Ovary (tissue), 9 donors: Measurements from ENCODE around the gene C12orf75. TPM values are rescaled to one million over a fixed set of nuclear protein-coding genes. Genes with fewer than 3 reads are reported as not detected.

Source experiments
- DNase-seq, 5 donors: peaks; one replicate each; pipeline ENCODE4 v3.0.0-alpha.2; 2019 to 2020
- H3K27ac ChIP-seq, 2 donors: fragments of 200-600 bp; one replicate each; pipeline versions ENCODE4 v1.5.1 to v1.8.0; 2019 to 2022
- H3K27me3 ChIP-seq: fragments of 200-600 bp; one replicate; pipeline ENCODE4 v1.8.0; 2022
- H3K36me3 ChIP-seq: fragments of 200-600 bp; sonication (generic); one replicate; pipeline ENCODE4 v1.5.1; 2019
- H3K4me1 ChIP-seq: one replicate; pipeline ENCODE4 v1.8.1; 2013; ENCODE audit warnings: mild to moderate bottlenecking, moderate library complexity; ENCODE audit not compliant: insufficient read depth
- H3K4me3 ChIP-seq: fragments of 200-600 bp; sonication (generic); one replicate; pipeline ENCODE4 v1.5.1; 2017
- H3K9me3 ChIP-seq, 2 donors: fragments of 200-600 bp in 1 of 2; sonication (generic) in 1 of 2; one replicate each; pipeline versions ENCODE4 v1.5.1 to v1.8.1; 2013 to 2019; ENCODE audit warnings: mild to moderate bottlenecking in 1 of 2, moderate library complexity in 1 of 2
- EP300 ChIP-seq: sonication (generic); formaldehyde crosslinking; IDR thresholded peaks from one replicate; pipeline ENCODE4 v1.6.1; 2017; ENCODE audit warnings: antibody characterized with exemption
- POLR2A ChIP-seq: fragments of 450-650 bp; IDR thresholded peaks from one replicate; pipeline ENCODE4 v1.6.1; 2017; ENCODE audit warnings: antibody characterized with exemption, mild to moderate bottlenecking, moderate library complexity
- WGBS, 3 donors: extraction: QIAGEN DNeasy Blood & Tissue Kit in 1 of 3; methylation state at CpG; one replicate each; pipeline versions ENCODE4 v1.1.5 to v1.1.7; 2013 to 2017; 5-methylcytosine and 5-hydroxymethylcytosine counted together
- intact Hi-C, 4 donors: fragments of 100-400 bp; cut with DNase I; formaldehyde crosslinking; loops; one replicate each; pipeline versions ENCODE4 v1.11.0 to v1.15.1; 2022 to 2023
- polyA plus RNA-seq, 2 donors: library from polyadenylated mRNA; stranded (reverse); fragments of 200-250 nt in 1 of 2; fragments of 350-450 nt in 1 of 2; fragmentation: Illumina TruSeq in 1 of 2; extraction: RNeasy Lipid Tissue Mini Kit (QIAGEN cat#74804) in 1 of 2; gene quantifications; one replicate each; pipeline ENCODE4 v1.2.3, GENCODE V29; 2013 to 2014
- total RNA-seq, 7 donors: library from RNA; depleted of rRNA in 2 of 7; stranded (reverse); fragments of >200 nt in 2 of 7; fragmentation: NEBNext Ultra II Directional in 3 of 7; extraction: Animal tissue kit (Norgen Biotek cat#: 25700) in 3 of 7; gene quantifications; one replicate each; pipeline versions ENCODE4 v1.1.0 to v1.2.4, GENCODE V29; 2016 to 2023
- TF ChIP-seq, protein P1 (sequence below), 3 donors: fragments of 450-650 bp in 2 of 3; fragments of 200-600 bp in 1 of 3; IDR thresholded peaks; one replicate each; pipeline versions ENCODE4 v1.5.1 to v1.8.0; 2016 to 2022; ENCODE audit warnings: antibody characterized with exemption in 3 of 3, mild to moderate bottlenecking in 1 of 3
- donor health status: DM: no; HTN: no; CAD: no; lungs with moderate emphysema.
- donor health status: DM: no; HTN: no; CAD: no.
- donor health status: Bipolar disorder and iron deficiency.
- donor health status: DM: yes; HTN: yes; CAD: no.
- donor health status: DM: no; HTN: no; CAD: no.
- donor health status: DM: yes; HTN: yes; CAD: no.

Gene C12orf75
- total and polyA plus RNA-seq, 9 donors, result 3.3 to 83.9 (median 5.6) TPM

DNA sequence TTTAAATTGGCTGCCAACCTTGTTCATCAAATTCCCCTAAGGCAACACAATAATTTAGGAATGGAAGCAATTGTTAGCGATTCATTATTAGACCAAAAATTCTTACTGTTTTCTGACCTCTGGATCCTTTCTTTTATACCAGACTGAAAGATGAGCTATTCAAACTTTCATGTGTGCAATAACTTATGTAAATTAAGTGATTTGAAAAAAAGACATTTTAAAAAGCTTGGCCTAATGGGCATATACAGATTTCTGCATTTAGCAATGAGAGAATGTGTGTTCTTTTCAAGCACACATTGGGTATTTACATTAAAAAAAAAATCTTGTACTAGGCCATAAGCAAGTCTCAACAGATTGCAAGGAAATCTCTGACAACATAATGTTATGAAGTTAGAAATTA, 65.5 kb downstream of the C12orf75 start:
- no peaks in the 10 kb centered on the region for H3K27me3 ChIP-seq
- intact Hi-C loops, result no loop called here

DNA sequence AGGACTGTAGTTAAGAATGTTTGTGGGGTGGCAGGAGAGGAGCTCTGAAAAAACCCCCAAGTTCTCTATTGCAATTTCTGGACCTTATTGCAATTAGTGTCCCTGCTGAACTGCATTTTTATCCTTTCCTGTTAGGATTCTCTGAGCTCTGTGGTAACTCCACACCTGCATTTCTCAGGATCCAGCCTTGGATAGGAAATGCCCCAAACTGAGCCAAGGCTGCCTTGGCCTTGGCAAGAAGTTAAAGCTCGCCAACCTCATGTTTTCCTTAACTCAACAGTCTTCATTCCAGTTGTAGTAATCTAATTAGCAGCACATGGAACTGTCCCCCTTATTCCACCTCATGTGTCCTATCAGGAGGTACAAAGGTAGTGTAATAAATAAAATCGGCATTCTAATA, 66.5 kb downstream of the C12orf75 start:
- intact Hi-C loops, result no loop called here
- Histone ChIP-seq H3K27me3 (no peaks in the 10 kb centered on the region), H3K9me3 (no peaks in the 10 kb centered on the region), H3K27ac (no peak overlapping the region), H3K36me3 (no peaks in the 10 kb centered on the region), H3K4me3 (no peak overlapping the region), H3K4me1 (no peaks in the 10 kb centered on the region)
- DNase-seq, result no peak
- TF ChIP-seq, protein P1, sequence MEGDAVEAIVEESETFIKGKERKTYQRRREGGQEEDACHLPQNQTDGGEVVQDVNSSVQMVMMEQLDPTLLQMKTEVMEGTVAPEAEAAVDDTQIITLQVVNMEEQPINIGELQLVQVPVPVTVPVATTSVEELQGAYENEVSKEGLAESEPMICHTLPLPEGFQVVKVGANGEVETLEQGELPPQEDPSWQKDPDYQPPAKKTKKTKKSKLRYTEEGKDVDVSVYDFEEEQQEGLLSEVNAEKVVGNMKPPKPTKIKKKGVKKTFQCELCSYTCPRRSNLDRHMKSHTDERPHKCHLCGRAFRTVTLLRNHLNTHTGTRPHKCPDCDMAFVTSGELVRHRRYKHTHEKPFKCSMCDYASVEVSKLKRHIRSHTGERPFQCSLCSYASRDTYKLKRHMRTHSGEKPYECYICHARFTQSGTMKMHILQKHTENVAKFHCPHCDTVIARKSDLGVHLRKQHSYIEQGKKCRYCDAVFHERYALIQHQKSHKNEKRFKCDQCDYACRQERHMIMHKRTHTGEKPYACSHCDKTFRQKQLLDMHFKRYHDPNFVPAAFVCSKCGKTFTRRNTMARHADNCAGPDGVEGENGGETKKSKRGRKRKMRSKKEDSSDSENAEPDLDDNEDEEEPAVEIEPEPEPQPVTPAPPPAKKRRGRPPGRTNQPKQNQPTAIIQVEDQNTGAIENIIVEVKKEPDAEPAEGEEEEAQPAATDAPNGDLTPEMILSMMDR (IDR thresholded peaks at IDR 0.05), result no peak
- no peak for TF ChIP-seq EP300
- no peak for TF ChIP-seq POLR2A
- 72 to 85% (median 78%) methylated on average over 2 of the region's 2 CpGs for WGBS, 3 donors

More for the DNA sequence above, 65.5 kb downstream of the C12orf75 start:
- no peaks in the 10 kb centered on the region for H3K4me1 ChIP-seq
- TF ChIP-seq, protein P1 (IDR thresholded peaks at IDR 0.05), result no peak
- no peak for DNase-seq
- 87 to 94% (median 93%) methylated on average over 1 of the region's 1 CpG for WGBS, 3 donors
- no peak overlapping the region for H3K27ac ChIP-seq
- no peak overlapping the region for H3K4me3 ChIP-seq
- no peaks in the 10 kb centered on the region for H3K9me3 ChIP-seq
- no peaks in the 10 kb centered on the region for H3K36me3 ChIP-seq

DNA sequence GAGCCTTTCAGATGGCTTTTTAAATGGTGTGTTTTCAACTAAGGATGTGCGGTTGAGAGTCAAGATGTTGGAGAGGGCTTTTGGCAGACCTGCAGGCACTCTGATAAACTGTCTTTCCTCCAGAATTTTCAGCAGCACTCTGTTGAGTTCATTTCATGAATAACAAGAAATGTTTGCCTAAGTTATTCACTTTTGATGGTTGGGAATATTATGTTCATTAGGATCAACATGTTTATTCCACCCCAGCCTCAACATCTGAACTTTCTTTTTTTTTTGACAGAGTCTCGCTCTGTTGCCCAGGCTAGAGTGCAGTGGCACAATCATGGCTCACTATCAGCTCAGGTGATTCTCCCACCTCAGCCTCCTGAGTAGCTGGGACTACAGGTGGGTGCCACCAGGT, 68.4 kb downstream of the C12orf75 start:
- TF ChIP-seq POLR2A, result no peak
- no peak for TF ChIP-seq EP300
- intact Hi-C loops, result no loop called here

DNA sequence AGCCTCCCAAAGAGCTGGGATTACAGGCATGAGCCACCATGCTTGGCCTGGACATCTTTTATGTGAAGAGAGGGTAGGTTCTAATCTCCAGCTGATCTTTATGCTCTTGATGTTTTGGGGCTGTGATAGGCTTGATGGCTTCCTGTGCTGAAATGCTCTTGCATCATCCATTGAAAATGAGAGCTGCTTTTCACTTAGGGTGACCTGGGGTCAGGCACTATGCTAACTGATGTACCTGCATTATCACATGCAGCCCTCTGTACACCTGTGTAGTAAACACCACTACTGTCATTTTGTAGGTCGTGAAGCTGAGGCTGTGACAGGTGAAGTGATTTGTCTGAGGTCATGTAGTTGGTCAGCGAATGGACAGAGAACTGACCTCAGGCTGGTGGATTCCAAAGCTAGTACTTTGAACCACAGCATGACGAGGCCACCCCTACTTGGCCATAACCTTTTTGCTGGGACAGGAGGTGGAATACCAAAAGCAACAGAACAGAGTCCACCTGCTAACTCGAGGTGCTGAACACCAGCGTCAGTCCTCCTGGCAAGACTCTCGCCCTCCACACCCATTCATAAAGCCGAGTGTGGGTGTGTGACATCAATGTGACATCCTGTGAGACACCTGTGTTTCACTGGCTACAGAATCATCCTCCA, 69.1 kb downstream of the C12orf75 start:
- TF ChIP-seq, protein P1 (IDR thresholded peaks at IDR 0.05), result no peak
- TF ChIP-seq EP300 (no peak), POLR2A (no peak)
- 84 to 88% (median 86%) methylated on average over 7 of the region's 7 CpGs for WGBS, 3 donors
- no peaks in the 10 kb centered on the region for H3K9me3 ChIP-seq
- no peak overlapping the region for H3K27ac ChIP-seq
- H3K4me1 ChIP-seq, result no peaks in the 10 kb centered on the region
- no peaks in the 10 kb centered on the region for H3K27me3 ChIP-seq
- no peak overlapping the region for H3K4me3 ChIP-seq
- no peaks in the 10 kb centered on the region for H3K36me3 ChIP-seq
- DNase-seq, result no peak
- intact Hi-C loops, result no loop called here

More for the DNA sequence above, 68.4 kb downstream of the C12orf75 start:
- Histone ChIP-seq H3K27me3 (no peaks in the 10 kb centered on the region), H3K4me1 (no peaks in the 10 kb centered on the region), H3K27ac (no peak overlapping the region), H3K4me3 (no peak overlapping the region), H3K36me3 (no peaks in the 10 kb centered on the region), H3K9me3 (no peaks in the 10 kb centered on the region)
- no peak for DNase-seq
- WGBS, 3 donors, result 74 to 78% (median 77%) methylated on average over 2 of the region's 2 CpGs

DNA sequence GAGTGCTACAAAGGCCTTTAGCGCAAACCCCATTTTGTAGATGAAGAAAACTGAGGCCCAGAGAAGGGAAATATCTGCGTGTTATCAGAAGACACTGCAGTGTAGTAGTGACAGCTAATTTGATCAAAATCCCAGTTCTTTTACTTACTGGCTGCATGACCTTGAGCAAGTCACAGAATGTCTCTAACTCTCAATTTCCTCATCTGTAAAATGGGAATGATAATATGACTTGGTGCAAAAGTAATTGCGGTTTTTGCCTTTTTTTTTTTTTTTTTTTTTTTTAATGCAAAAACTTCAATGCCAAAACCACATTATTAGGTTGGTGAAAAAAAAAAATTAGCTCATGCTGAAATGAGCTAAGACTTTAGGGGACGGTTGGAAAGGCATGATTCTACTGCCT, 69.7 kb downstream of the C12orf75 start:
- no peak overlapping the region for H3K4me3 ChIP-seq
- no peak overlapping the region for H3K27ac ChIP-seq
- TF ChIP-seq, protein P1 (IDR thresholded peaks at IDR 0.05), result no peak
- intact Hi-C loops, result no loop called here
- no peak for DNase-seq
- 90 to 96% (median 92%) methylated on average over 4 of the region's 4 CpGs for WGBS, 3 donors
- H3K36me3 ChIP-seq, result no peaks in the 10 kb centered on the region
- no peaks in the 10 kb centered on the region for H3K9me3 ChIP-seq
- H3K27me3 ChIP-seq, result no peaks in the 10 kb centered on the region
- no peaks in the 10 kb centered on the region for H3K4me1 ChIP-seq
